ENCODE results near the gene ALDOB.

The ALDOB gene

DNA sequence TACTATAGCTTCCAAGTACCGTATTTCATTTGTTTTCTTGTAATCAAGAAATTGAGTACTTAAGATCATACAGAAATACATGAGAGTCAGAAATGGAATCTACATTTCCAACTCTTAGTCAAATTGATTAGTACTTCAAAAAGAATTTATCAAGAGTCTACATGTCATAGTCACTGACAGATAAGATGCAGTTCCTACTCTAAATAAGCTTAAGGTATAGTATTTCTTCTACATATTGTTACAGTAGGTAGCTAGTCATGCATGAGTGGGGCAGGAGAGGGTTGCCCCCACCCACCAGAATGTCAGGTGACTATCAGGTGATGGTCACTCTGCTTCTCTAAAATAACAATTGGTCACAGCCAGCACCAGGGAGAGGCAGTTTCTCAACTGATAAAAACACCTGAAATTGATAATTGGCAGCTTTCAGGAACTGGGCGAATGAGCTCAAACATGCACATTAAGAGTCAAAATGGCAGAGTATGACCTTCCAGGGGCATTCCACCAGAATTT is 53.7 kb downstream of the ALDOB start:
- no peak for DNase-seq

- no peak for DNase-seq
Observed at GRCh38 chr9:101381118-101381517, 54.5 kb downstream of the ALDOB start.

DNA sequence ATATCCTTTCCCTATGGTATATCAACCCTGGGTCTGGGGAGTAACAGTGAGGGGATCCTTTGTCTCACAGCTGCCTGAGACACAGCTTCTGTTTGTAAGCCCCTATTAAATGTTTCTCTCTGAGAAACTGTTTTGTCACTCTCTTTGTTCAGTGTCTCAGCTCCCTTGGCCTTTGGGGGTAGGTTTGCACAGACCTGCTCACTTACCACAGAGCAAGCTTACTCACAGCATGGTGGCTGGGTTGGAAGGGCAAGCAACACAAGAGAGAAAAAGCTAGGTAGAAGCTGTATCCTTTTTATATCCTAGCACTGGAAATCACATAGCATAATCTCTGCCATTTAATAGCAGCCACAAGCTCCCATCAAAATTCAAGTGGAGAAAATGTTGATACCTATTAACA is 55.3 kb downstream of the ALDOB start:
- DNase-seq: no peak

DNA sequence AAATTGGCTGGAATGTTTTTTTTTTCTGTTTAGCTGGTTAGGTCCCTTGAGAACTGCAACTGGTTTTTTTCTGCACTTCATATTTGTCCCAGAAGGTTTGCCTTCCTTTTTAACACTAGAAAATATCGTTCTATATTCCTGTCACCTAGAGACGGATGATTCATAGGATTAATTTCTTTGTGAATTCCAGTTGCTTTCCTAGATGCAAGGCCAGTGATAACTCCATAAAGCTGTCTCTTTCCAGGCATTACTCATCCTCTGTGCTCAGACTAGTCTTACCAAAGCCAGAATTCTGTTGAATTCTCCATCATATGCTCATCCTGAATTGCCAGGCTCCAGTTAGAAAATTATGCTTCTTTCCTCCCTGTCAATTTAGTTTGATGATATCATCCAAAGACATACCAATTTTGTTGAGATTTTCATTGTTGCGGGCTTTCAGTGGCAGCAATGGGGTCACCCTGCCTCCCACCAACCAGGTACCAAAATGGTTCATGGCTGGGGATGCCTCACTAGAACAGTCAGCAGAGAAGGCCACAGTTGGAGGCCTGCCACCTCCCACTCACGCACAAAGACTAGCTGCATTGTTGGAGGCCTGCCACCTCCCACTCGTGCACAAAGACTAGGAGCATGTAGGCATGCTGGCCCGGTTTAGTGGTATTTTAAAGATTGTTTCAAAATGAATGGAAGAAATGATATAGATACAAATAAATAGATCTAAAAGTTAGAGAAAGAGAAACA is 59.3 kb downstream of the ALDOB start:
- DNase-seq: no peak

DNA sequence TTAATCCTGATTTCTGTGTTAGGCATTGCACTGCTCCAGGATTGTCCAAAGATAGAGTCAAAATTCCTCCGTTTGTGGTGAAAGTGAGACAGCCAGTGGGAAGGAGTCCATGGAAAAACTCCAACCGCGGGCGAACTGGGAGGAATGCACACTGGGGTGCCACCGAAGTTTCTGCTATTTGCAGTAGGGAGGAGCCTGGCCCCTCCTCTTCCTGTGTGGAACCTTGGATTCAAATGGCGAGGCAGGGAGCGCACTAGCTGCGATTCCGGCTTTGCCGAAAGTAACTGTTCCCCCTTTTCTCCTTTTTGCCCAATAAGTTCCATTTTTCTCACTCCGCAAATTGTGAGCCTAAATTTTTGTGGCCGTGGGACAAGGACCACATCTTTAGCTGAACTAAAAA is 60.0 kb downstream of the ALDOB start:
- DNase-seq: no peak

GRCh38 chr9:101372327-101373118 is 63.1 kb downstream of the ALDOB start:
- no peak for DNase-seq

GRCh38 chr9:101371813-101372212 is 63.8 kb downstream of the ALDOB start:
- DNase-seq: no peak

All from eye (tissue), 1 donor.